HG02981 (cell line): ENCODE data around the gene TTC23L.

Experiments
- ATAC-seq: cut with Tn5 transposase; IDR thresholded peaks from one replicate; pipeline ENCODE4 v1.9.1; 2021; ENCODE audit warnings: mild to moderate bottlenecking, moderate library complexity; ENCODE audit not compliant: unreplicated experiment

The TTC23L gene

GRCh38 chr5:34867660-34868059, 28.7 kb downstream of the TTC23L start:
- no peak for ATAC-seq

- ATAC-seq = no peak
Measured at GRCh38 chr5:34868791-34869190, 29.8 kb downstream of the TTC23L start.

GRCh38 chr5:34869256-34869655, 30.3 kb downstream of the TTC23L start:
- ATAC-seq = no peak

- no peak for ATAC-seq
Measured at GRCh38 chr5:34870382-34870781, 31.4 kb downstream of the TTC23L start.

- no peak for ATAC-seq
Measured at GRCh38 chr5:34876275-34876674, 37.3 kb downstream of the TTC23L start.

GRCh38 chr5:34881246-34881645, 42.3 kb downstream of the TTC23L start:
- ATAC-seq = no peak

- no peak for ATAC-seq
Measured at GRCh38 chr5:34886392-34887119, 47.6 kb downstream of the TTC23L start.

- no peak for ATAC-seq
Measured at GRCh38 chr5:34889394-34889793, 50.4 kb downstream of the TTC23L start.

- ATAC-seq = no peak
Measured at GRCh38 chr5:34891981-34892380, 53.0 kb downstream of the TTC23L start.

GRCh38 chr5:34892414-34892813, 53.5 kb downstream of the TTC23L start:
- ATAC-seq = no peak

GRCh38 chr5:34894716-34895115, 55.8 kb downstream of the TTC23L start:
- ATAC-seq = no peak

GRCh38 chr5:34895641-34896419, 56.9 kb downstream of the TTC23L start:
- ATAC-seq = no peak

GRCh38 chr5:34897646-34898045, 58.7 kb downstream of the TTC23L start:
- ATAC-seq = no peak

- ATAC-seq = no peak
Measured at GRCh38 chr5:34898258-34898895, 59.4 kb downstream of the TTC23L start.

- ATAC-seq = no peak
Measured at GRCh38 chr5:34899066-34899465, 60.1 kb downstream of the TTC23L start.

GRCh38 chr5:34900652-34901051, 61.7 kb downstream of the TTC23L start:
- ATAC-seq = no peak

GRCh38 chr5:34903260-34903659, 64.3 kb downstream of the TTC23L start:
- ATAC-seq = no peak

- ATAC-seq = no peak
Measured at GRCh38 chr5:34905564-34905963, 66.6 kb downstream of the TTC23L start.

- ATAC-seq = no peak
Measured at GRCh38 chr5:34913072-34913471, 74.1 kb downstream of the TTC23L start.

- peak; percentile 10 for ATAC-seq
Measured at GRCh38 chr5:34914671-34915138, 75.7 kb downstream of the TTC23L start.

- peak; percentile 98 for ATAC-seq
Measured at GRCh38 chr5:34915139-34915855, 76.3 kb downstream of the TTC23L start, which contains the start of the genes BRIX1 and RAD1. Gene BRIX1 (plus strand): TSS chr5:34915711. CDS start chr5:34915739, 28 bp downstream. Gene RAD1 (minus strand): TSS chr5:34915504. CDS start chr5:34914892, 612 bp downstream.
